B cell (primary cell): Measurements from ENCODE around the gene SMURF2. TPM values are rescaled to one million over a fixed set of nuclear protein-coding genes. Genes with fewer than 3 reads are reported as not detected.

Experiments
- ATAC-seq: fragments of 200-7000 bp; cut with Tn5 transposase; one replicate; pipeline ENCODE4 v1.10.0; 2021; ENCODE audit warnings: low read depth, mild to moderate bottlenecking, moderate number of reproducible peaks, moderate library complexity
- CTCF ChIA-PET: fragments of 350-600 bp; sonication (Branson Sonifier 250); formaldehyde crosslinking; loops from one replicate; lab custom pipeline; 2021; ENCODE audit warnings: antibody characterized with exemption, inconsistent platforms; lab: Charles Lee
- POLR2A ChIA-PET: fragments of 350-600 bp; sonication (Branson Sonifier 250); formaldehyde crosslinking; loops from one replicate; lab custom pipeline; 2021; ENCODE audit warnings: antibody characterized with exemption; lab: Charles Lee
- DNase-seq: peaks from one replicate; pipeline ENCODE4 v3.0.0; 2013
- H2AFZ ChIP-seq: 2 replicates; pipeline ENCODE4 v1.6.1; 2012; ENCODE audit warnings: mild to moderate bottlenecking, low read depth, low read length; ENCODE audit not compliant: insufficient read depth, poor library complexity, severe bottlenecking
- H3K27ac ChIP-seq, 2 donors: 1 replicate in 1 of 2; 2 replicates in 1 of 2; pipeline ENCODE4 v1.5.1; 2012 to 2013; ENCODE audit warnings: low read length in 2 of 2, mild to moderate bottlenecking in 2 of 2, moderate library complexity in 1 of 2
- H3K27me3 ChIP-seq, 4 experiments: fragments of 200-600 bp in 1 of 4; sonication (generic) in 1 of 4; replicated peaks in 1 of 4; 1 replicate in 2 of 4; 2 replicates in 2 of 4; pipeline versions ENCODE4 v1.6.1 to v1.7.0; 2013 to 2016; ENCODE audit warnings: low read length in 3 of 4, mild to moderate bottlenecking in 2 of 4, mixed read lengths in 1 of 4, moderate library complexity in 1 of 4; ENCODE audit not compliant: insufficient read depth in 4 of 4, control insufficient read depth in 3 of 4; ENCODE audit errors: control extremely low read depth in 1 of 4
- H3K36me3 ChIP-seq, 2 experiments: replicated peaks in 1 of 2; 1 replicate in 1 of 2; 2 replicates in 1 of 2; pipeline versions ENCODE4 v1.6.1 to v1.7.1; 2013; ENCODE audit warnings: low read length in 1 of 2; ENCODE audit not compliant: insufficient read depth in 2 of 2, control insufficient read depth in 1 of 2; ENCODE audit errors: control extremely low read depth in 1 of 2, extremely low read depth in 1 of 2
- H3K4me1 ChIP-seq, 2 donors: fragments of 200-600 bp in 1 of 2; sonication (generic) in 1 of 2; 1 replicate in 1 of 2; 2 replicates in 1 of 2; pipeline versions ENCODE4 v1.5.1 to v1.6.1; 2013 to 2017; ENCODE audit warnings: low read length in 2 of 2; ENCODE audit not compliant: control insufficient read depth in 2 of 2, insufficient read depth in 2 of 2
- H3K4me2 ChIP-seq: replicated peaks from 2 replicates; pipeline ENCODE3; 2012; ENCODE audit warnings: mild to moderate bottlenecking, low read depth, low read length; ENCODE audit not compliant: poor library complexity, severe bottlenecking
- H3K4me3 ChIP-seq, 5 experiments: fragments of 200-600 bp in 1 of 5; sonication (generic) in 1 of 5; 1 replicate in 3 of 5; 2 replicates in 2 of 5; pipeline versions ENCODE4 v1.5.1 to v1.7.0; 2011 to 2016; ENCODE audit warnings: low read length in 4 of 5, mild to moderate bottlenecking in 4 of 5, low read depth in 2 of 5, control low read depth in 1 of 5, moderate library complexity in 1 of 5; ENCODE audit not compliant: insufficient read depth in 1 of 5; ENCODE audit errors: control extremely low read depth in 1 of 5, extremely low read depth in 1 of 5
- H3K79me2 ChIP-seq: fragments of 200-600 bp; sonication (generic); one replicate; pipeline ENCODE4 v1.6.0; 2016; ENCODE audit warnings: low read length; ENCODE audit not compliant: control insufficient read depth, insufficient read depth
- H3K9ac ChIP-seq: fragments of 200-600 bp; sonication (generic); 2 replicates; pipeline ENCODE4 v1.6.1; 2017; ENCODE audit warnings: mild to moderate bottlenecking, low read length, moderate library complexity
- H3K9me3 ChIP-seq, 3 donors: one replicate each; pipeline versions ENCODE4 v1.6.1 to v1.7.1; 2013; ENCODE audit warnings: low read length in 2 of 3; ENCODE audit not compliant: control insufficient read depth in 2 of 3, insufficient read depth in 1 of 3; ENCODE audit errors: control extremely low read depth in 1 of 3
- H4K20me1 ChIP-seq: 2 replicates; pipeline ENCODE4 v1.6.0; 2012; ENCODE audit warnings: mild to moderate bottlenecking, low read length; ENCODE audit not compliant: insufficient read depth, control insufficient read depth, poor library complexity, severe bottlenecking
- H3K27ac Mint-ChIP-seq: one replicate; pipeline ENCODE4 v1.8.0; 2021; ENCODE audit warnings: mixed read lengths
- H3K27me3 Mint-ChIP-seq: one replicate; pipeline ENCODE4 v1.8.0; 2021; ENCODE audit warnings: mixed read lengths
- H3K4me1 Mint-ChIP-seq: one replicate; pipeline ENCODE4 v1.8.0; 2021; ENCODE audit warnings: mixed read lengths
- H3K4me3 Mint-ChIP-seq: one replicate; pipeline ENCODE4 v1.8.0; 2021; ENCODE audit warnings: mixed read lengths
- H3K9me3 Mint-ChIP-seq: one replicate; pipeline ENCODE4 v1.8.0; 2022; ENCODE audit warnings: mixed read lengths; ENCODE audit not compliant: insufficient read depth
- EZH2 ChIP-seq: IDR thresholded peaks from 2 replicates; pipeline ENCODE4 v1.6.1; 2012; ENCODE audit warnings: borderline replicate concordance, low read depth, mild to moderate bottlenecking, moderate library complexity, low read length; ENCODE audit not compliant: insufficient read depth, poor library complexity, severe bottlenecking
- WGBS: methylation state at CpG from one replicate; pipeline ENCODE4 v1.1.5; 2013; ENCODE audit warnings: missing lambda C conversion rate; ENCODE audit not compliant: insufficient coverage; 5-methylcytosine and 5-hydroxymethylcytosine counted together
- intact Hi-C: fragments of 100-400 bp; cut with micrococcal nuclease; formaldehyde crosslinking; loops from one replicate; pipeline ENCODE4 v1.10.0; 2022
- polyA plus RNA-seq: library from polyadenylated mRNA; depleted of rRNA; stranded (reverse); fragments of >200 nt; gene quantifications from 2 replicates; pipeline ENCODE4 v1.2.3, GENCODE V29; 2012
- total RNA-seq, 2 donors: library from RNA; stranded (reverse); fragments of 120-200 nt in 1 of 2; gene quantifications; 1 replicate in 1 of 2; 2 replicates in 1 of 2; pipeline versions ENCODE4 v1.2.3 to v1.2.4, GENCODE V29; 2013 to 2022
- TF ChIP-seq, protein P1 (sequence below): fragments of 200-600 bp; IDR thresholded peaks from one replicate; pipeline ENCODE4 v1.8.0; 2022; ENCODE audit warnings: antibody characterized with exemption, mild to moderate bottlenecking

The SMURF2 gene
- total and polyA plus RNA-seq, 2 donors (not counting 1 experiment from before 2014, with no cell fraction given), result 9.2 to 32.8 TPM

- Histone ChIP-seq H3K27ac (no peak overlapping the region), H3K79me2 (no peaks in the 10 kb centered on the region), H4K20me1 (no peaks in the 10 kb centered on the region), H3K27me3 (no peaks in the 10 kb centered on the region), H3K9ac (no peak overlapping the region), H3K4me2 (no peak overlapping the region), H3K9me3 (no peaks in the 10 kb centered on the region), H3K4me1 (no peaks in the 10 kb centered on the region), H3K4me3 (no peak overlapping the region), H2AFZ (no peak overlapping the region), H3K36me3 (peaks cover 14 to 51% of the 10 kb centered on the region in 2 experiments)
- WGBS, result 94% methylated on average over 2 of the region's 3 CpGs
- intact Hi-C loops, result no loop called here
- ChIA-PET POLR2A (no interaction called here), CTCF (no interaction called here)
- H3K27ac Mint-ChIP-seq, result no peak overlapping the region
- H3K4me3 Mint-ChIP-seq, result no peak overlapping the region
- H3K4me1 Mint-ChIP-seq, result no peaks in the 10 kb centered on the region
- no peak for ATAC-seq
- no peaks in the 10 kb centered on the region for H3K27me3 Mint-ChIP-seq
- H3K9me3 Mint-ChIP-seq, result no peaks in the 10 kb centered on the region
- TF ChIP-seq, protein P1, sequence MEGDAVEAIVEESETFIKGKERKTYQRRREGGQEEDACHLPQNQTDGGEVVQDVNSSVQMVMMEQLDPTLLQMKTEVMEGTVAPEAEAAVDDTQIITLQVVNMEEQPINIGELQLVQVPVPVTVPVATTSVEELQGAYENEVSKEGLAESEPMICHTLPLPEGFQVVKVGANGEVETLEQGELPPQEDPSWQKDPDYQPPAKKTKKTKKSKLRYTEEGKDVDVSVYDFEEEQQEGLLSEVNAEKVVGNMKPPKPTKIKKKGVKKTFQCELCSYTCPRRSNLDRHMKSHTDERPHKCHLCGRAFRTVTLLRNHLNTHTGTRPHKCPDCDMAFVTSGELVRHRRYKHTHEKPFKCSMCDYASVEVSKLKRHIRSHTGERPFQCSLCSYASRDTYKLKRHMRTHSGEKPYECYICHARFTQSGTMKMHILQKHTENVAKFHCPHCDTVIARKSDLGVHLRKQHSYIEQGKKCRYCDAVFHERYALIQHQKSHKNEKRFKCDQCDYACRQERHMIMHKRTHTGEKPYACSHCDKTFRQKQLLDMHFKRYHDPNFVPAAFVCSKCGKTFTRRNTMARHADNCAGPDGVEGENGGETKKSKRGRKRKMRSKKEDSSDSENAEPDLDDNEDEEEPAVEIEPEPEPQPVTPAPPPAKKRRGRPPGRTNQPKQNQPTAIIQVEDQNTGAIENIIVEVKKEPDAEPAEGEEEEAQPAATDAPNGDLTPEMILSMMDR, result no peak
- no peak for TF ChIP-seq EZH2
- DNase-seq, result no peak
Observed at GRCh38 chr17:64583038-64583437, 79.1 kb downstream of the SMURF2 start.

DNA sequence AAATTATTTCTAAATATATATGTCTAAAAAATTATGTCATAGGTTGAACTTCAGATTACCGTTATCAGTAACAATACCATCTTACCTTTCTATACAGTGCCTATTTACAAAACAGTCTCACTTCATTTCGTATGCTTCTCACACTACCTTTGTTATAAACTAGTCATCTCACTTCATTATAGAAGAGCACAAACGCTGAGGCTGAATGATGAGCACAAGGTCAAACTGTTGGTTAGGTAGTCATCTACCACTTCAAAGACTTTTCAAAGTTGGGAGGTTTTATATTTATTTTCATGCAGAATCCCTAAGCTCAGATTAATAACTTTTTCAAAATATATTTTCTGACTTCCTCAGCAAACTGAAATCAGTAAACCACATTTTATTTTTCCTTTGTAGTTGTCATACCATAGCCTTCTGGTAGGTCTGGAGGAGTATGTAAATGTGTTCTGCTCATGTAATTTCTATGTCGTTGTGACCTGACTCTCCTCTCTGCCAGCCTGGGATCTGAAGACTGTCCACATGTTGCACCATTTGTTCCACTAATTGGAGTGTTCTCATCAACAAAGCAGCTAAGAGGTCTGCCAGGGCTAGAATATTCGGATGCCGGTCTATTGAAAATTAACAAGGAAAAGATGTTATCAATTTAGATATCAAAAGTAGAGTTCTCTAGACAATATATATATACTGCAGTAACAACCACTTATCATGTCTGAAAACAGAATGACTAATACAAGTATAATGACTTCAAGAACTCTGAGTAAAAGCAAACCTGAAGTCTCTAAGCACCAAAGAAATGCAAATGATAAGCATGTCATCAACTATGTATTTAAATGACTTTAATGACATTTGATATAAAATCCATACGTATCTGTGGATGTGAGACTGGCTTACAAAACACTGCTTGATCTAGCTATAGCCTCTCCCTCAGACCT lies 81.5 kb downstream of the SMURF2 start:
- ATAC-seq, result no peak
- no peak for DNase-seq
- Histone ChIP-seq H3K9me3 (no peaks in the 10 kb centered on the region), H3K27me3 (no peaks in the 10 kb centered on the region), H3K4me1 (no peaks in the 10 kb centered on the region), H2AFZ (no peak overlapping the region), H3K36me3 (peaks cover 14 to 54% of the 10 kb centered on the region in 2 experiments), H3K79me2 (no peaks in the 10 kb centered on the region), H3K27ac (no peak overlapping the region), H3K4me3 (no peak overlapping the region), H3K4me2 (no peak overlapping the region), H3K9ac (no peak overlapping the region), H4K20me1 (no peaks in the 10 kb centered on the region)
- POLR2A ChIA-PET, result no interaction called here
- no peak for TF ChIP-seq EZH2
- TF ChIP-seq, protein P1, result no peak
- intact Hi-C loops, result no loop called here
- CTCF ChIA-PET, result no interaction called here
- no CpG with 5 or more reads among the region's 7 CpGs for WGBS
- Mint-ChIP-seq H3K4me1 (no peaks in the 10 kb centered on the region), H3K4me3 (no peak overlapping the region), H3K9me3 (no peaks in the 10 kb centered on the region), H3K27me3 (no peaks in the 10 kb centered on the region), H3K27ac (no peak overlapping the region)
